ENCODE data around the gene VWA7.
"Not testable (repeated sequence)": the region's sequence is repeated elsewhere in the genome, so short reads cannot be mapped to it uniquely, and the experiment has no call there.

Gene VWA7, protein sequence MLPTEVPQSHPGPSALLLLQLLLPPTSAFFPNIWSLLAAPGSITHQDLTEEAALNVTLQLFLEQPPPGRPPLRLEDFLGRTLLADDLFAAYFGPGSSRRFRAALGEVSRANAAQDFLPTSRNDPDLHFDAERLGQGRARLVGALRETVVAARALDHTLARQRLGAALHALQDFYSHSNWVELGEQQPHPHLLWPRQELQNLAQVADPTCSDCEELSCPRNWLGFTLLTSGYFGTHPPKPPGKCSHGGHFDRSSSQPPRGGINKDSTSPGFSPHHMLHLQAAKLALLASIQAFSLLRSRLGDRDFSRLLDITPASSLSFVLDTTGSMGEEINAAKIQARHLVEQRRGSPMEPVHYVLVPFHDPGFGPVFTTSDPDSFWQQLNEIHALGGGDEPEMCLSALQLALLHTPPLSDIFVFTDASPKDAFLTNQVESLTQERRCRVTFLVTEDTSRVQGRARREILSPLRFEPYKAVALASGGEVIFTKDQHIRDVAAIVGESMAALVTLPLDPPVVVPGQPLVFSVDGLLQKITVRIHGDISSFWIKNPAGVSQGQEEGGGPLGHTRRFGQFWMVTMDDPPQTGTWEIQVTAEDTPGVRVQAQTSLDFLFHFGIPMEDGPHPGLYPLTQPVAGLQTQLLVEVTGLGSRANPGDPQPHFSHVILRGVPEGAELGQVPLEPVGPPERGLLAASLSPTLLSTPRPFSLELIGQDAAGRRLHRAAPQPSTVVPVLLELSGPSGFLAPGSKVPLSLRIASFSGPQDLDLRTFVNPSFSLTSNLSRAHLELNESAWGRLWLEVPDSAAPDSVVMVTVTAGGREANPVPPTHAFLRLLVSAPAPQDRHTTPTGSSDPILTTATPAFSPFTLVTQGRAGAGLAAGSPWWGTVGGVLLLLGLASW

DNA sequence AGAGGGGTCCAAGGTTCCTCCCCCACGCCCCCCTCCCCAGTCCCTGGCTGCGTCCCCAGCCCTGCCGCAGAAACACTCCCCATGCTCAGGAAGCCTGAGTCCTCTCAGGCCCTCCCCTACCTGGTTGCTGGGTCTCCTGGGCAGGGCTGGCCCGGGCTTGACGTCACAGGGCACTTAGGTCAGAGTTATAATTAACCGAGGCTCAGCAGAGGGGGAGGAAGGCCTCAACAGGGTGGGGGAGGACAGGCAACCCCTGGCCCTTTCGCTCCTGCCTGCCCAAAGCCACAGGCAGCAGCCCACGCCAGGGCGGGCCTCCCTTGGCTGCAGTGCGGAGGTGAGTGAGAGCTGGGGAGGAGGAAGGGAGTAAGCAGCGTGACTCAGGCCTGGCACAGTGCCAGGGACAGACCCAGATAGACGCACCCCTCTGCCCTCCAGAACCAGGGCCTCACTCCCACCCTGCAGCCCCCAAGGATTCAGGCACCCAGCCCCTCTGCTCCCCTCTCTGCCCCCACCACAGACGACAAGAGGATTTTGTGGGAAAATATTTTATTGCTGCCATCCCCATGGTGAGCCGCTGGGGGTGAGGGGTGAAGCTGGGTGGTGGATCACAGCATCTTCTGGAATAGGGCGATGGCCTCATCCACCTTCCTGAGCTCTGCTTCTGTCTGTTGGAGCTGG lies at the start of gene VWA7:
Gene VWA7, minus strand, starts transcription at position 340 of the 678 bp plus-strand sequence. CDS start 549 bp downstream, outside the sequence.
- DNase-seq, result peak in 5 of 6 experiments; percentile 13 to 41 (median 19)

DNA sequence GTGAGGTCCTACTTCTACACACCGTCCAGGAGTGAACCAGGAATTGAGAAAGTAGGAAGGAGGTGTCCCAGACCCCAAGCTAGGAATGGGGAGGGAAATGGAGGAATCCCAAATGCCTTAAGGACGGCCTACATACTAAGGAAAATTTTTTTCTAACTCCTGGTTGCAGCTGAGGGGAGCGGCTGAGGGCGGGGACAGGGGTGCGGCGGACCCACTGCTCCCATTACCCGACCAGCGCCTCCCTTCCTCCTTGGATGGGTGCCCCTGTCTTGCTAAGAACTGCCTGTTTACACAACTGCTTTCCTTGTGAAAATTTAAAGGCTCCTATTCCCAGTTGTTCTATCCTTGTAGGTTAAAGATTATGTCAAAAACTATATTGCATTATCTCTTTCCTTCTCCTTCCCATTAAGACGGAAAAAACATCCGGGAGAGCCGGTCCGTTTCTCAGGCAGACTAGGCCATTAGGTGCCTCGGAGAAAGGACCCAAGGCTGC lies 49.7 kb upstream of the VWA7 start:
- DNase-seq, result peak in 1 of 6 experiments; percentile 46

DNA sequence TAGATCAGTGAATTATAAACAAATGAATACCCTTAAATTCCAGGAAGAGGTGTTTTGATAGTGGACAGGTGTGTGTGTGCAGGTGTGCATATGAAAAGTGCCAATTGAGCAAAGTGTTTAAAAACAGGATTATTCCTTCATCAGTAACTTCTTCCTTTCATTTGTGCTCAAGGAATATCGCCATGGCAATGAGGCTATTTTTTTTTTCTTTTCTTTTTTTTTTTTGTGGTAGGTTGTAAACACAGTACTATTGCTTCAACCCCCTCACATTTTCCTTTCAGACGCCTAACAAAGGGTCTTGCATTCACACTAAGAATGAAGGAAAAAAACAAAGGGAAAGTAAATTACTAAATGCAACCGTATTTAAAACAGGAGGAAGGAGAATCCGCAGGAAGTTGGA lies 48.4 kb upstream of the VWA7 start:
- no peak for DNase-seq

DNA sequence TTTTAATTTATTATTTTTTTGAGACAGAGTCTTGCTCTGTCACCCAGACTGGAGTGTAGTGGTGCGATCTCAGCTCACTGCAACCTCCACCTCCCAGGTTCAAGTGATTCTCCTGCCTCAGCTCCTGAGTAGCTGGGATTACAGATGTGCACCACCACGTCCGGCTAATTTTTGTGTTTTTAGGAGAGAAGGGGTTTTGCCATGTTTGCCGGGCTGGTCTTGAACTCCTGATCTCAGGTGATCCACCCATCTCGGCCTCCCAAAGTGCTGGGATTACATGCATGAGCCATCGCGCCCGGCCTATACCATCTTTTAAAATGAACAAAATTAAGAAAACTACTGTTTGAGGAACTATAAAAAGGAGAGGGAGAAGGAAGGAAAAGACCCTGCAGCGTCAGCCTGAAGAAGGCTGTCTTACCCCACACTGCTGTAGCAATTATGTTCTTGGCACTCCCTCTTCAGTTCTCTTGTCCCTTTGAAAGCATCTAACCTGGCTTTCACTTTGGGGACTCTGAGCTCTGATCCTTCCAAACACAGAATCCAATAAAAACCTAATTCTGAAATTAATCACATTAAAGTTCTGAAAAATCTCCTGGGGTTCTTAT lies 46.6 kb upstream of the VWA7 start:
- not testable (repeated sequence) for DNase-seq

DNA sequence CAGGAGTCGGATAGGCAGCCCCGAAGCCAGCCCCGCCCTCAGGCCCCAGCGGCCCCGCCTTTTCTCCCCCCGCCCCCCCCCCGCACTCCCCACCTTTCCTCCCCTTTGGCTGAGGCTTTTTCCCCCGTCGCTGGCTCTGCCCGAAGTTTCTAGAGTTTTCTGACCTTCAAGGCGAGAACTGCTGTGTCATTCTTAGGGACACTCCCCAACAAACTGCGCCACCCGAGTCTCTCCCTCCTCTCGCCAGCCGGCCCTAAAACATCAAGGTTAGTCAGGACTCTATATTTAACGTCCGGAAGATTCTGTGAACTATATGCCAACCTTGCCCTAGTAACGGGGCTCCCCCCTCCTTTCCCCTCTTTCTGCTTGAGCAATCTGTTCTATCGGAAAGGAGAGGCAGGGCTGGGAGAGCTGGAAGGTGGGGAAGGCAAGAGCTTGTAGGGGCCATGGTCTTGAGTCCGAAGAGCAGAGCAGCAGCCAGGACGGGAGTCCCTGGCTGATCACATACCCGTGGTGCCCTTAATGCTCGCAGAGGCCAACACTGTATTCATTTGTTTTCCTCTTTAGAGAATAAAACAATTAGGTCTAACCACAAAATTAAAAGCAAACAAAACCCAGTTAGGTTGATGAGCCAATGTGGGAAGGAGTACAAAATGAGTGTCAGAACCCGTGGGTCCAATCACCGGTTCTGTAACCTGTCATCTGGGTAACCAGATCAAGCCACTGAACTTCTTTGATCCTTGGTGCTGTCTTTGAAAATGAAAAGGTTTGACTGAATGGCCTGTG lies 45.1 kb upstream of the VWA7 start:
- DNase-seq, result peak; percentile 39 to 65 (median 57)

DNA sequence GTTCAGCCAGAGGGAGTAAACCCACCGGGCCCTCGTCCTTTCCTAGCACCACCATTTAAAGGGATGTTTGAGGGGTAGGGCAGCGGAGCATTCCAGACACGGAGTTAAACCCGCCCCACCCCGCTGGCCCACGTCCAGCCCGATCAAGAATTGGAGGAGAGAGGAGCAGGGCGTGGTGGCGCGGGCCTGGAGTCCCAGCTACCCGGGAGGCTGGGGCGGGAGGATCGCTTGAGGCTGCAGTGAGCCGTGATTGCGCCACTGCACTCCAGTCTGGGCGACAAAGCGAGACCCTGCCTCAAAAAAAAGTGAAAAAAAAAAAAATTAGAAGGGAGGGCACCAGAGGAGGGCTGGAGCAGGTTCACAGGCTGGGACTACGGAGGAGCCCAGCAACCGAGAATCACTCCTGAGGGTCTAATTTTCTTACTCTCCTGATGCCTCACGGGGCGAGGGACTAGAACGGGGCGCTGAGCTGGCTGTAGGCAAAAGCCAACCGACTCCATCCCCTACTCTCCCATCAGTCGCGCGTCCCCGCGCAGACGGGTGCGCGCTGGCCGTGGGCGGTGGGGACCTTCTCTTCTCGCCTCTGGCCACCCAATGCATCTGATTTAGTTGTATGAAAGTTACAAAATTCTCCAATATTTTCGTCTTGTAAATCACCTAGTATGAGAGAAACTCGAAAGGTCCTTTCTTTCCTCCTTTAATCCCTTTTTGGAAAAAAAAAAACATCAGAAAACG lies 44.3 kb upstream of the VWA7 start:
- DNase-seq, result peak in 3 of 6 experiments; percentile 38 to 42 (median 42)

DNA sequence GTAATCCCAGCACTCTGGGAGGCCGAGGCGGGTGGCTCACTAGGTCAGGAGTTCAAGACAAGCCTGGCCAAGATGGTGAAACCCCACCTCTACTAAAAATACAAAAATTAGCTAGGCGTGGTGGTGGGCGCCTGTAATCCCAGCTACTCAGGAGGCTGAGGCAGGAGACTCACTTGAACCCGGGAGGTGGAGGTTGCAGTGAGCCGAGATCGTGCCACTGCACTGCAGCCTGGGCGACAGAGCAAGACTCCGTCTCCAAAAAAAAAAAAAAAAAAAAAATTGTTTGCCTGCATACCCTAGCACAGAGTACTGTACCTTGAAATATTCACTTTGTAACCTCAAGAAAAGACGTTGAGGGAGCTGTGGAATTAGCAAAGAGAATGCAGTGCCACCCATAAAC lies 43.3 kb upstream of the VWA7 start:
- DNase-seq, result not testable (repeated sequence)

DNA sequence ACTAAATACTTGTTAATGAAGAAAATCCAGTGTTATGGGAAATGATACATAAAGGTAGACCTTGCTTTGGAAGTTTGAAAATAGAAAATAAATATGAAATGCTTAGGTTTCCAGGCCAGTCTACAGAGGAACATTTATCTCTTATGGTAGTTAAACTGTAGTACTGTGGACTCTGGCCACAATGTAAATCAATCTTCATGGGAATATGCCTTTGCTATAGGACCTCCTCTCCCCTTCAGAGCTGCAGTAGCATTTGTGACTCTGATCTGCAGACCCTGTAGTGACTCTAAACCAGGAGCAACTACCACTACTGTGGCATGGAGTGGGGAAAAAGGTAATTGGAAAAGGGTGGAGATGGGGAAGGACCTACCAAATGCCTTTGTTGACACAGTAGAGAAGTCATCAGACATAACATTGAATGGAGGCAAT lies 42.8 kb upstream of the VWA7 start:
- DNase-seq, result no peak

DNA sequence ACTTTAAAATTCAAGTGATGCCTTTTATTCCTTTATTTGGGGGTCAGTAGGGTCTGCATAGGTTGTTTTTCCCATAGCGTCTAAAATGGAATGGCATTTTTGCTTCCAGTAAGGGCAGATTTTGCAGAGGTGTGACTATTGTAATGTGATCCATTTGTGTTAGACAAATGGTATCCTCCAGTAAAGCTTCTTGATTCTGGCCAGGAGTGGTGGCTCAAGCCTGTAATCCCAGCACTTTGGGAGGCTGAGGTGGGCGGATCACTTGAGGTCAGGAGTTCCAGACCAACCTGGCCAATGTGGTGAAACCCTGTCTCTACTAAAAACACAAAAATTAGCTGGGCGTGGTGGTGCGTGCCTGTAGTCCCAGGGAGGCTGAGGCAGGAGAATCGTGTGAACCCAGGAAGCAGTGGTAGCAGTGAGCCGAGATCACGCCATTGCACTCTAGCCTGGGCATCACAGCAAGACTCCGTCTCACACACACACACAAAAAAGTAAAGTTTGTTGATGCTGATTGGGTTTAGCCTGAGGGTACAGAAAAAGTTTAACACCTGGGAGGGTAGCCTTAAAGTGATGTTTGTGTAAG lies 40.9 kb upstream of the VWA7 start:
- DNase-seq, result not testable (repeated sequence)

DNA sequence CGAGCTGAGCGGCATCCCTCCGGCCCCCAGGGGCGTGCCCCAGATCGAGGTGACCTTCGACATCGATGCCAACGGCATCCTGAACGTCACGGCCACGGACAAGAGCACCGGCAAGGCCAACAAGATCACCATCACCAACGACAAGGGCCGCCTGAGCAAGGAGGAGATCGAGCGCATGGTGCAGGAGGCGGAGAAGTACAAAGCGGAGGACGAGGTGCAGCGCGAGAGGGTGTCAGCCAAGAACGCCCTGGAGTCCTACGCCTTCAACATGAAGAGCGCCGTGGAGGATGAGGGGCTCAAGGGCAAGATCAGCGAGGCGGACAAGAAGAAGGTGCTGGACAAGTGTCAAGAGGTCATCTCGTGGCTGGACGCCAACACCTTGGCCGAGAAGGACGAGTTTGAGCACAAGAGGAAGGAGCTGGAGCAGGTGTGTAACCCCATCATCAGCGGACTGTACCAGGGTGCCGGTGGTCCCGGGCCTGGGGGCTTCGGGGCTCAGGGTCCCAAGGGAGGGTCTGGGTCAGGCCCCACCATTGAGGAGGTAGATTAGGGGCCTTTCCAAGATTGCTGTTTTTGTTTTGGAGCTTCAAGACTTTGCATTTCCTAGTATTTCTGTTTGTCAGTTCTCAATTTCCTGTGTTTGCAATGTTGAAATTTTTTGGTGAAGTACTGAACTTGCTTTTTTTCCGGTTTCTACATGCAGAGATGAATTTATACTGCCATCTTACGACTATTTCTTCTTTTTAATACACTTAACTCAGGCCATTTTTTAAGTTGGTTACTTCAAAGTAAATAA lies 40.2 kb upstream of the VWA7 start:
- DNase-seq, result peak in 4 of 6 experiments; percentile 33 to 80 (median 68)

DNA sequence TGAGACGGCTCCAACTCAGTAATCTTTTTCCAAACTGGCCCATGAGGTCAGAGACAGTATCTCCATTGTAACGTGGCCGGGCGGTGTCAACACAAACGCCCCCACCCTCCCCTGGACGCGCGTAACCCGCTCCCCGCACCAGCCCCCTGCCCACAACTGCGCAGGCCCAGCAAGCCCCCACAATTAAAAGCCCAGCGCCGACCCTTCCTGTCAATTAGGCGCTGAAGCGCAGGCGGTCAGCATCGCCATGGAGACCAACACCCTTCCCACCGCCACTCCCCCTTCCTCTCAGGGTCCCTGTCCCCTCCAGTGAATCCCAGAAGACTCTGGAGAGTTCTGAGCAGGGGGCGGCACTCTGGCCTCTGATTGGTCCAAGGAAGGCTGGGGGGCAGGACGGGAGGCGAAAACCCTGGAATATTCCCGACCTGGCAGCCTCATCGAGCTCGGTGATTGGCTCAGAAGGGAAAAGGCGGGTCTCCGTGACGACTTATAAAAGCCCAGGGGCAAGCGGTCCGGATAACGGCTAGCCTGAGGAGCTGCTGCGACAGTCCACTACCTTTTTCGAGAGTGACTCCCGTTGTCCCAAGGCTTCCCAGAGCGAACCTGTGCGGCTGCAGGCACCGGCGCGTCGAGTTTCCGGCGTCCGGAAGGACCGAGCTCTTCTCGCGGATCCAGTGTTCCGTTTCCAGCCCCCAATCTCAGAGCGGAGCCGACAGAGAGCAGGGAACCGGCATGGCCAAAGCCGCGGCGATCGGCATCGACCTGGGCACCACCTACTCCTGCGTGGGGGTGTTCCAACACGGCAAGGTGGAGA lies 38.1 kb upstream of the VWA7 start, which contains the start of the genes HSPA1A and HSPA1L:
Gene HSPA1A, plus strand, starts transcription at position 519 of the 814 bp plus-strand sequence. Its CDS starts 214 bp downstream, at position 733.
Gene HSPA1L, minus strand, starts transcription at position 259 of the 814 bp plus-strand sequence. CDS start 3,311 bp downstream, outside the sequence.
- DNase-seq, result peak; percentile 12 to 72 (median 43)

DNA sequence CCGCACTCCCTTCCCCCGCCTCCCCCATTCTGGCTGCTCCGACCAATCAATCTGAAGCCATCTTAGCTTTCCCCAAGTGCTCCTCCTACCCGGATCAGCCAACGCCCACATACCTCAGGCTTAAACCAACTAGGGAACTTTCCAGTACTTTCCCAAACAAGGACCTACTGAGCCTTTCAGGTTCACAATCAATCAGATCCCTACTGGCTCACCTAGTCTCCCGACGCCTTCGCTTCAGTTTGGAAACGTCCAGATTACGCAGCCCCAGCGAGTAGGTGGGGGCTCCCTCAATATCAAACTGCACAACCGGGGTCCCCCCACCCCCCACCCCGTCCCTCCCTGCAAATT lies 37.5 kb upstream of the VWA7 start:
- peak; percentile 29 to 74 (median 46) for DNase-seq

DNA sequence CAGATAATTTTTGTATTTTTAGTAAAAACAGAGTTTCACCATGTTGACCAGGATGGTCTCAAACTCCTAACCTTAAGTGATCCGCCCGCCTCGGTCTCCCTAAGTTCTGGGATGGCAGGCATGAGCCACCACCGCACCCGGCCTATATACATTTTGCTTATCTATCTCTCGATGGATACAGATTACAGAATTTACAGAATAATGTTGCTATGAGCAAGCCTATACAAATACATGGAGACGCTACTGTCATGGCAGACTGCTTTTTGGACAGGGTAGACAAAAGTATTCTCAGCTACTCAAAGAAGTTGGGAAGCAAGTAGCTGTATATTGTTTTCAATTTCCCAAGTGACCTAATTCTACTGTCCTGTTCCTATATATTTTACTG lies 36.3 kb upstream of the VWA7 start:
- DNase-seq, result no peak

DNA sequence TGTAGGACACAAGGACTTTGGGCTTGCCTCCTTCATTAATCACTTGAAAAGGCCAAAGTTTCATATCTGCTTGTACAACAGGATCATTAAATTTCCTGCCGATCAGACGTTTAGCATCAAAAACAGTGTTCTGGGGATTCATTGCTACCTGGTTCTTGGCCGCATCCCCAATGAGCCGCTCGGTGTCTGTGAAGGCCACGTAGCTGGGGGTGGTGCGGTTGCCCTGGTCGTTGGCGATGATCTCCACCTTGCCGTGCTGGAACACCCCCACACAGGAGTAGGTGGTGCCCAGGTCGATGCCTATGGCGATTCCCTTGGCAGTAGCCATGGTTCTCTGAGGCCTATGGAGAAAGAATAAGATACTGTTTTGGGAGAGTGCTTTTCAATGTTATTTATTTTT lies 34.5 kb upstream of the VWA7 start:
- no peak for DNase-seq

DNA sequence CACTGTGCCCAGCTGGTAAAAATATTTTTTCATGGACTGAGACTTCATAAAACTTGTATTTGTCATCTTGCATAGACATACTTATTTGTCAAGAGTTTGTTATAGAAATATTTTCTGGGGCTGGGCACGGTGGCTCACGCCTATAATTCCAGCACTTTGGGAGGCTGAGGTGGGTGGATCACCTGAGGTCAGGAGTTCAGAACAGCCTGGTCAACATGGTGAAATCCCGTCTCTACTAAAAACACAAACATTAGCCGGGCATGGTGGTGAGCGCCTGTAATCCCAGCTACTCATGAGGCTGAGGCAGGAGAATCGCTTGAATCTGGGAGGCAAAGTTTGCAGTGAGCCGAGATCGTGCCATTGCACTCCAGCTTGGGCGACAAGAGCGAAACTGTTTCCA lies 31.5 kb upstream of the VWA7 start:
- not testable (repeated sequence) for DNase-seq

DNA sequence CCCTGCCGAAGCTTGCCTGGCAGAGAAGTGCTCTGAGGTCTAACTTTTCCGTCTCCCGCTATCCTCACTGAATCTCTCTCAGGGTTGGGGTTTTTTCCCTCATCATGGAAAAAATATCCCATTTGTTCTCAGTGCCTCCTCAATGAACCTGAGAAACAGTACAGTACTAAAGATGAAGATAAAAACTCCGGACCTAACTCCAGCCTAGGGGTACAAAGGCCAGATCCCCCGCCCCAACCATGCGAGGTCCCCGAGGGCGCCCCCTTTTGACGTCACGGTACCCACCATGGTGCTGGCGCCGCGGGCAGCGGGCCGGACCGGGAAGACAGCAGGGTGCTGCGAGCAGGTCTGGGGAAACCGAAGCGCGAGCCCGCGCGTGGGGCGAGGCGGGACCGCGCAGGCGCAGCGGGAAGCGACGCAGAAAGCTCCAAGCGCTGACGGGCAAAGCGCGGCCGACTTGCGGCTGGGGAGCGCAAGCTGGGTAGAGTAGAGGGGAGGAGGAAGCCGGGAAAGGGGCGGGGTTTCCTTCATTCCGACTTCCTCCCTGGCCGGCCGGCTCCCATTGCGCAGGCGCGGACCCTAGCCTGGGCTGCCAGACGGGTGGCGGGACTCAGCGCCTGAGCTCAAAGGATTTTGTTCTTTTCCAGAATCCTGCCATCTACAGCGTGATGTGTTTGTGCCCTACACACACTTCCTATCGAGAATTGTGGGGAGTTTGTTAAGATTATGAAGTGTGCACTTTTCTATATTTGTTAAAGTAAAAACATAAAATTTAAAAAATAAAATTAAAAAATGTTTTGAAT lies 29.5 kb upstream of the VWA7 start, which contains the start of gene LSM2:
Gene LSM2, minus strand, starts transcription at position 497 of the 803 bp plus-strand sequence. Its CDS starts 209 bp downstream, at position 288.
- DNase-seq, result peak; percentile 90 to 97 (median 96)

DNA sequence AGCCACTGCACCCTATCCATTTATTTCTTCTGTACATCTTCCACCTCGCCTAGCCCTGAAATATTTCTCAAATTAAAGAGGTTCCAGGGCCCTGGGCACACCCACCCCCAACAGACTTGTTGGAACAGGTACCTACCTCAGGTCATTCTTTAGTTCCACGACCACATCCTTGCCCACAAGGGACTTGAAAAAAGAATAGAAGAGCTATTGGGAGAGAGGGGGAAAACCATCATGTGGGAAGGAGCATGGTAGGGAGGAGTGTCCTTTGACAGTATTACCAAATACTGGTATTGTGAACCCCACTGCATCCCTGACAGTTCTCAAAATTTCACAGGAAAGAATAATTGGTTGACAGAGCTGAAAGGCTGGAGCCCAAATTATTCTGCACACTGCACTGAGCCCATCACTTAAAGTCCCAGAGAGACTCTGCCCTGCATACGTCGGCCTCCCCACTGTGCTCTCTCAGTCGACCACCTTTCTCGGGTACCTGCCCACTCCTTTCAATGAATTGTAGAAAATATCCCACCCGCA lies 28.9 kb upstream of the VWA7 start:
- DNase-seq, result no peak

Measured in stimulated activated naive CD4-positive, alpha-beta T cell (primary cell).